Liver (tissue), 3 donors: Measurements from ENCODE around the gene TGIF2.

ENCODE experiments used
- CTCF ChIP-seq: fragments of 150-350 bp; IDR thresholded peaks from 2 replicates; pipeline ENCODE4 v1.5.1; 2017; ENCODE audit warnings: improper control_type of control experiment, low read depth, low read length; ENCODE audit not compliant: missing input control
- GABPA ChIP-seq, 2 donors: IDR thresholded peaks in 1 of 2; conservative IDR thresholded peaks in 1 of 2; 2 replicates each; pipeline ENCODE4 v1.6.1; 2016; ENCODE audit warnings: antibody characterized with exemption in 2 of 2, mild to moderate bottlenecking in 1 of 2, moderate library complexity in 1 of 2
- NR2F2 ChIP-seq: IDR thresholded peaks from 2 replicates; pipeline ENCODE4 v1.6.1; 2016; ENCODE audit warnings: antibody characterized with exemption
- RAD21 ChIP-seq, 2 donors: IDR thresholded peaks; 2 replicates each; pipeline ENCODE4 v1.6.1; 2016; ENCODE audit warnings: antibody characterized with exemption in 2 of 2, mild to moderate bottlenecking in 2 of 2
- RXRA ChIP-seq, 2 donors: IDR thresholded peaks; 2 replicates each; pipeline ENCODE4 v1.6.1; 2017 to 2018; ENCODE audit warnings: antibody characterized with exemption in 2 of 2, mild to moderate bottlenecking in 1 of 2
- TF ChIP-seq, protein P1 (sequence below): IDR thresholded peaks from 2 replicates; pipeline ENCODE4 v1.6.1; 2016; ENCODE audit warnings: antibody characterized with exemption, mild to moderate bottlenecking
- TF ChIP-seq, protein P2 (sequence below): IDR thresholded peaks from 2 replicates; pipeline ENCODE4 v1.6.1; 2016; ENCODE audit warnings: antibody characterized with exemption
- donor health status: healthy.
- donor health status: healthy.

GRCh38 chr20:36548704-36549627, 24.4 kb upstream of the TGIF2 start:
- TF ChIP-seq, protein P1, sequence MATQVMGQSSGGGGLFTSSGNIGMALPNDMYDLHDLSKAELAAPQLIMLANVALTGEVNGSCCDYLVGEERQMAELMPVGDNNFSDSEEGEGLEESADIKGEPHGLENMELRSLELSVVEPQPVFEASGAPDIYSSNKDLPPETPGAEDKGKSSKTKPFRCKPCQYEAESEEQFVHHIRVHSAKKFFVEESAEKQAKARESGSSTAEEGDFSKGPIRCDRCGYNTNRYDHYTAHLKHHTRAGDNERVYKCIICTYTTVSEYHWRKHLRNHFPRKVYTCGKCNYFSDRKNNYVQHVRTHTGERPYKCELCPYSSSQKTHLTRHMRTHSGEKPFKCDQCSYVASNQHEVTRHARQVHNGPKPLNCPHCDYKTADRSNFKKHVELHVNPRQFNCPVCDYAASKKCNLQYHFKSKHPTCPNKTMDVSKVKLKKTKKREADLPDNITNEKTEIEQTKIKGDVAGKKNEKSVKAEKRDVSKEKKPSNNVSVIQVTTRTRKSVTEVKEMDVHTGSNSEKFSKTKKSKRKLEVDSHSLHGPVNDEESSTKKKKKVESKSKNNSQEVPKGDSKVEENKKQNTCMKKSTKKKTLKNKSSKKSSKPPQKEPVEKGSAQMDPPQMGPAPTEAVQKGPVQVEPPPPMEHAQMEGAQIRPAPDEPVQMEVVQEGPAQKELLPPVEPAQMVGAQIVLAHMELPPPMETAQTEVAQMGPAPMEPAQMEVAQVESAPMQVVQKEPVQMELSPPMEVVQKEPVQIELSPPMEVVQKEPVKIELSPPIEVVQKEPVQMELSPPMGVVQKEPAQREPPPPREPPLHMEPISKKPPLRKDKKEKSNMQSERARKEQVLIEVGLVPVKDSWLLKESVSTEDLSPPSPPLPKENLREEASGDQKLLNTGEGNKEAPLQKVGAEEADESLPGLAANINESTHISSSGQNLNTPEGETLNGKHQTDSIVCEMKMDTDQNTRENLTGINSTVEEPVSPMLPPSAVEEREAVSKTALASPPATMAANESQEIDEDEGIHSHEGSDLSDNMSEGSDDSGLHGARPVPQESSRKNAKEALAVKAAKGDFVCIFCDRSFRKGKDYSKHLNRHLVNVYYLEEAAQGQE = no peak
- TF ChIP-seq RAD21 (IDR thresholded peaks at IDR 0.05) (no peak), CTCF (no peak), RXRA (IDR thresholded peaks at IDR 0.05) (no peak), GABPA (IDR thresholded peaks at IDR 0.05 in 1 of 2, conservative IDR thresholded peaks at IDR 0.05 in 1 of 2) (no peak), NR2F2 (no peak)
- TF ChIP-seq, protein P2, sequence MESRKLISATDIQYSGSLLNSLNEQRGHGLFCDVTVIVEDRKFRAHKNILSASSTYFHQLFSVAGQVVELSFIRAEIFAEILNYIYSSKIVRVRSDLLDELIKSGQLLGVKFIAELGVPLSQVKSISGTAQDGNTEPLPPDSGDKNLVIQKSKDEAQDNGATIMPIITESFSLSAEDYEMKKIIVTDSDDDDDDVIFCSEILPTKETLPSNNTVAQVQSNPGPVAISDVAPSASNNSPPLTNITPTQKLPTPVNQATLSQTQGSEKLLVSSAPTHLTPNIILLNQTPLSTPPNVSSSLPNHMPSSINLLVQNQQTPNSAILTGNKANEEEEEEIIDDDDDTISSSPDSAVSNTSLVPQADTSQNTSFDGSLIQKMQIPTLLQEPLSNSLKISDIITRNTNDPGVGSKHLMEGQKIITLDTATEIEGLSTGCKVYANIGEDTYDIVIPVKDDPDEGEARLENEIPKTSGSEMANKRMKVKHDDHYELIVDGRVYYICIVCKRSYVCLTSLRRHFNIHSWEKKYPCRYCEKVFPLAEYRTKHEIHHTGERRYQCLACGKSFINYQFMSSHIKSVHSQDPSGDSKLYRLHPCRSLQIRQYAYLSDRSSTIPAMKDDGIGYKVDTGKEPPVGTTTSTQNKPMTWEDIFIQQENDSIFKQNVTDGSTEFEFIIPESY = no peak
